PC-9 (cell line): ENCODE measurements around the gene SNRNP48. TPM values are rescaled to one million over a fixed set of nuclear protein-coding genes. Genes with fewer than 3 reads are reported as not detected.

Source experiments
- BruUV-seq: library from RNA; stranded (reverse); fragments of 400-500 nt; replicated peaks from 2 replicates; lab custom pipeline; 2021; lab: Mats Ljungman, UMichigan
- CTCF ChIA-PET: fragments of 300-600 bp; sonication (Branson Sonifier 250); formaldehyde crosslinking; loops from one replicate; lab custom pipeline; 2022; ENCODE audit warnings: antibody characterized with exemption; lab: Charles Lee
- POLR2A ChIA-PET: fragments of 300-600 bp; sonication (Branson Sonifier 250); formaldehyde crosslinking; loops from one replicate; lab custom pipeline; 2022; ENCODE audit warnings: antibody characterized with exemption; ENCODE audit not compliant: unreplicated experiment; lab: Charles Lee
- DNase-seq, 2 experiments: peaks; one replicate each; pipeline versions ENCODE4 v3.0.0 to v3.0.0-alpha.2; 2015 to 2022; ENCODE audit warnings: mixed read lengths in 1 of 2
- H2AFZ ChIP-seq: fragments of 200-600 bp; sonication (generic); 2 replicates; pipeline ENCODE4 v1.8.1; 2017; ENCODE audit warnings: antibody characterized with exemption
- H3F3A ChIP-seq: fragments of 200-600 bp; sonication (generic); 2 replicates; pipeline ENCODE4 v1.8.1; 2017; ENCODE audit warnings: antibody characterized with exemption, mild to moderate bottlenecking, low read depth; ENCODE audit not compliant: insufficient read depth
- H3K27ac ChIP-seq: fragments of 200-600 bp; sonication (generic); 2 replicates; pipeline ENCODE4 v1.6.1; 2016; ENCODE audit warnings: mixed run types
- H3K27me3 ChIP-seq: fragments of 200-600 bp; sonication (generic); 2 replicates; pipeline ENCODE4 v1.6.1; 2016; ENCODE audit warnings: low read depth, mixed run types; ENCODE audit not compliant: insufficient read depth
- H3K36me3 ChIP-seq: fragments of 200-600 bp; sonication (generic); 2 replicates; pipeline ENCODE4 v1.6.1; 2016; ENCODE audit warnings: low read depth, mixed run types
- H3K4me1 ChIP-seq: fragments of 200-600 bp; sonication (generic); replicated peaks from 2 replicates; pipeline ENCODE4 v1.6.1; 2016; ENCODE audit warnings: mixed run types; ENCODE audit not compliant: insufficient read depth
- H3K4me2 ChIP-seq: fragments of 200-600 bp; sonication (generic); 2 replicates; pipeline ENCODE4 v1.6.1; 2017; ENCODE audit warnings: mixed run types
- H3K4me3 ChIP-seq: fragments of 200-600 bp; sonication (generic); 2 replicates; pipeline ENCODE4 v1.6.1; 2016; ENCODE audit warnings: mixed run types
- H3K79me2 ChIP-seq: fragments of 200-600 bp; sonication (generic); 2 replicates; pipeline ENCODE4 v1.6.1; 2017; ENCODE audit warnings: low read depth, mixed run types
- H3K9me2 ChIP-seq: fragments of 200-600 bp; sonication (generic); 2 replicates; pipeline ENCODE4 v1.8.1; 2017; ENCODE audit warnings: mild to moderate bottlenecking; ENCODE audit not compliant: insufficient read depth
- H3K9me3 ChIP-seq: fragments of 200-600 bp; sonication (generic); 2 replicates; pipeline ENCODE4 v1.8.1; 2016; ENCODE audit warnings: low read depth; ENCODE audit not compliant: insufficient read depth
- H4K20me1 ChIP-seq: fragments of 200-600 bp; sonication (generic); 2 replicates; pipeline ENCODE4 v1.8.1; 2017; ENCODE audit not compliant: insufficient read depth
- EZH2 ChIP-seq: fragments of 200-600 bp; sonication (generic); IDR thresholded peaks from 2 replicates; pipeline ENCODE4 v1.8.0; 2017; ENCODE audit warnings: antibody characterized with exemption, low read depth
- intact Hi-C: fragments of 100-400 bp; cut with micrococcal nuclease; formaldehyde crosslinking; loops from one replicate; pipeline ENCODE4 v1.10.0; 2022; ENCODE audit not compliant: unreplicated experiment
- total RNA-seq: library from RNA; stranded (reverse); gene quantifications from 2 replicates; pipeline ENCODE4 v1.2.3, GENCODE V29; 2021
- TF ChIP-seq, protein P1 (sequence below): fragments of 200-600 bp; sonication (generic); conservative IDR thresholded peaks from 2 replicates; pipeline ENCODE4 v1.6.1; 2017; ENCODE audit warnings: mixed run types, antibody characterized with exemption, mild to moderate bottlenecking, moderate library complexity

The SNRNP48 gene
- total RNA-seq, 1 experiment from 2014 or later, result 21.7 TPM

- intact Hi-C loops, result no loop called here
- ChIA-PET POLR2A (no interaction called here), CTCF (interaction anchor here (1.5 kb wide), 1 partner anchor 291 kb away, joined by 12 read pairs; no protein-coding TSS in a partner anchor)
- no peak for DNase-seq
- Histone ChIP-seq H3K9me2 (no peaks in the 10 kb centered on the region), H3K27ac (no peak overlapping the region), H3K4me2 (no peak overlapping the region), H3K4me1 (no peaks in the 10 kb centered on the region), H3F3A (no peaks in the 10 kb centered on the region), H3K27me3 (no peaks in the 10 kb centered on the region), H2AFZ (no peak overlapping the region), H3K36me3 (no peaks in the 10 kb centered on the region; the same call in 1 of the 2 replicates), H3K9me3 (no peaks in the 10 kb centered on the region), H3K4me3 (no peak overlapping the region), H3K79me2 (no peaks in the 10 kb centered on the region), H4K20me1 (no peaks in the 10 kb centered on the region)
- TF ChIP-seq, protein P1, sequence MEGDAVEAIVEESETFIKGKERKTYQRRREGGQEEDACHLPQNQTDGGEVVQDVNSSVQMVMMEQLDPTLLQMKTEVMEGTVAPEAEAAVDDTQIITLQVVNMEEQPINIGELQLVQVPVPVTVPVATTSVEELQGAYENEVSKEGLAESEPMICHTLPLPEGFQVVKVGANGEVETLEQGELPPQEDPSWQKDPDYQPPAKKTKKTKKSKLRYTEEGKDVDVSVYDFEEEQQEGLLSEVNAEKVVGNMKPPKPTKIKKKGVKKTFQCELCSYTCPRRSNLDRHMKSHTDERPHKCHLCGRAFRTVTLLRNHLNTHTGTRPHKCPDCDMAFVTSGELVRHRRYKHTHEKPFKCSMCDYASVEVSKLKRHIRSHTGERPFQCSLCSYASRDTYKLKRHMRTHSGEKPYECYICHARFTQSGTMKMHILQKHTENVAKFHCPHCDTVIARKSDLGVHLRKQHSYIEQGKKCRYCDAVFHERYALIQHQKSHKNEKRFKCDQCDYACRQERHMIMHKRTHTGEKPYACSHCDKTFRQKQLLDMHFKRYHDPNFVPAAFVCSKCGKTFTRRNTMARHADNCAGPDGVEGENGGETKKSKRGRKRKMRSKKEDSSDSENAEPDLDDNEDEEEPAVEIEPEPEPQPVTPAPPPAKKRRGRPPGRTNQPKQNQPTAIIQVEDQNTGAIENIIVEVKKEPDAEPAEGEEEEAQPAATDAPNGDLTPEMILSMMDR, result no peak
- no peak for TF ChIP-seq EZH2
- BruUV-seq, result no TSS peak
These were observed 23.9 kb upstream of the SNRNP48 start for GRCh38 chr6:7566107-7566506.

DNA sequence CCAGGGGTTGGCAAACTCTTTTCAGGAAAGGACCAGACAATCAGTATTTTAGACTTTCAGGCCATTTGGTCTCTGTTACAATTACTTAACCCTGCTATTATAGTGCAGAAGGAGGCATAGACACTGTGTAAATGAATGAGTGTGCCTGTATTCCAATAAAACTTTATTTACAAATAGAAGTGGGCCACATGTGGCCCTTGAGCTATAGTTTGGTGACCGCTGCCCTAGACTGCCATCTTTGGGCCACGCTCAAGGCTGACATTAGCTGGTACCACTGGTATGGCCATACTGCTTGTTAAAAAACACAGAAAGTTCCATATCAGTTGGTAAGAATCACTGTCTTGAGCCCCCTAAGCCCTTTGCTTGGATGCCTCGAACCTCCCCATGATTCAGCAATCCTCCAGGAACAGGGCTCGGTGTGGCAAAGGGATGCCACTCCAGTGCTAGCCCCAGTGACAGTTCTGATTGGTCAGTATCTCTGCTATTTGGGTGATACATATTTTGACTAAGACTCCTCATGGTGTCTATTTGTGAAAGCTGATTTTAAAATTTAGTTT lies 23.3 kb upstream of the SNRNP48 start:
- no peak for DNase-seq
- H3K9me3 ChIP-seq, result no peaks in the 10 kb centered on the region
- no peaks in the 10 kb centered on the region for H3F3A ChIP-seq
- CTCF ChIA-PET, result interaction anchor here (0.6 to 1.5 kb wide), 3 partner anchors 144 to 291 kb away, joined by 3 to 12 read pairs (median 7); no protein-coding TSS in a partner anchor
- POLR2A ChIA-PET, result interaction anchor here (0.7 kb wide), 1 partner anchor 222 kb away, joined by 4 read pairs; no protein-coding TSS in a partner anchor
- no peak overlapping the region for H2AFZ ChIP-seq
- H3K36me3 ChIP-seq, result no peaks in the 10 kb centered on the region; the same call in 1 of the 2 replicates
- H3K27me3 ChIP-seq, result no peaks in the 10 kb centered on the region
- no peaks in the 10 kb centered on the region for H4K20me1 ChIP-seq
- no peaks in the 10 kb centered on the region for H3K79me2 ChIP-seq
- H3K27ac ChIP-seq, result no peak overlapping the region
- no peaks in the 10 kb centered on the region for H3K9me2 ChIP-seq
- no peak overlapping the region for H3K4me3 ChIP-seq
- intact Hi-C loops, result no loop called here
- no peak overlapping the region for H3K4me2 ChIP-seq
- BruUV-seq, result no TSS peak
- TF ChIP-seq, protein P1, result no peak
- no peak for TF ChIP-seq EZH2
- H3K4me1 ChIP-seq, result no peaks in the 10 kb centered on the region

DNA sequence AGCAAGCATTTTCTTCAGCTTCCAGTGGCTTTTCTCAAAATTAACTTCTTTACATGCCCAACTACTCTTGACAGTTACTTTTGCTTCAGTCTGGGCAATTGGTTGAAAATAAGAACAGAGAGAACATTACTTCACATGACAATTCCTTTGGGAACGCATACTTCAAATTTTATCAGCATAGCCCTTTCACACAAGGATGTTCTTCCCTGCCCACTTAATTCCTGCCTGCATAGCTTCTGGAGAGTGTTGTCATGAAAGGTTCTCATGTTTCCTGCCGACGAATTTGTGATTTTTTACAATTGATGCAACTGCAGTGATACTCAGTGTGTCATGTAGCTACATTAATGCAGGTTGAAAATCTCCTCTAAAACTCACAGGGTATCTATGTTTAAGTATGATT lies 22.0 kb upstream of the SNRNP48 start:
- CTCF ChIA-PET, result no interaction called here
- no peaks in the 10 kb centered on the region; the same call in 1 of the 2 replicates for H3K36me3 ChIP-seq

More for the DNA sequence above, 22.0 kb upstream of the SNRNP48 start:
- intact Hi-C loops, result no loop called here
- no peaks in the 10 kb centered on the region for H3K27me3 ChIP-seq
- no peaks in the 10 kb centered on the region for H3K79me2 ChIP-seq
- no peak for TF ChIP-seq EZH2
- TF ChIP-seq, protein P1, result no peak
- no peak for DNase-seq
- no peak overlapping the region for H3K4me2 ChIP-seq
- H3K9me3 ChIP-seq, result no peaks in the 10 kb centered on the region
- H3K27ac ChIP-seq, result no peak overlapping the region
- no peaks in the 10 kb centered on the region for H3K9me2 ChIP-seq
- no peak overlapping the region for H3K4me3 ChIP-seq
- no peaks in the 10 kb centered on the region for H3K4me1 ChIP-seq
- H3F3A ChIP-seq, result no peaks in the 10 kb centered on the region
- POLR2A ChIA-PET, result no interaction called here
- no peaks in the 10 kb centered on the region for H4K20me1 ChIP-seq
- no peak overlapping the region for H2AFZ ChIP-seq
- no TSS peak for BruUV-seq
